Right renal pelvis (tissue), 4 donors: ENCODE data around the gene EIF6. TPM values are rescaled to one million over a fixed set of nuclear protein-coding genes. Genes with fewer than 3 reads are reported as not detected.

Source experiments
- DNase-seq, 4 donors: peaks; one replicate each; pipeline ENCODE4 v3.0.0-alpha.2; 2013; ENCODE audit warnings: low read depth in 4 of 4, low spot score in 3 of 4, missing footprints in 1 of 4
- polyA plus RNA-seq, 4 donors: library from polyadenylated mRNA; unstranded; fragments of 120-200 nt; gene quantifications; one replicate each; pipeline ENCODE4 v1.2.1, GENCODE V29; 2013; ENCODE audit not compliant: insufficient read length in 4 of 4

The EIF6 gene
- polyA plus RNA-seq, 4 donors, result 123 to 173 (median 137) TPM

- DNase-seq, result no peak
Observed at GRCh38 chr20:35314816-35315631, 30.5 kb upstream of the EIF6 start.

GRCh38 chr20:35312318-35312717, 27.7 kb upstream of the EIF6 start:
- no peak for DNase-seq

GRCh38 chr20:35311822-35312221, 27.2 kb upstream of the EIF6 start:
- DNase-seq, result no peak

- DNase-seq, result no peak
Observed at GRCh38 chr20:35311409-35311808, 26.8 kb upstream of the EIF6 start.

GRCh38 chr20:35307666-35308653, 23.4 kb upstream of the EIF6 start:
- DNase-seq, result no peak

GRCh38 chr20:35306931-35307517, 22.5 kb upstream of the EIF6 start:
- DNase-seq, result no peak

GRCh38 chr20:35305682-35306556, 21.3 kb upstream of the EIF6 start:
- no peak for DNase-seq

GRCh38 chr20:35304956-35305355, 20.4 kb upstream of the EIF6 start:
- no peak for DNase-seq

- peak; percentile 69 to 77 (median 74) for DNase-seq
Observed at GRCh38 chr20:35303735-35304491, 19.3 kb upstream of the EIF6 start.

- DNase-seq, result no peak
Observed at GRCh38 chr20:35303382-35303734, 18.8 kb upstream of the EIF6 start.

GRCh38 chr20:35302421-35303335, 18.1 kb upstream of the EIF6 start:
- no peak for DNase-seq

- DNase-seq, result no peak
Observed at GRCh38 chr20:35301426-35301825, 16.9 kb upstream of the EIF6 start.

- no peak for DNase-seq
Observed at GRCh38 chr20:35300469-35301262, 16.1 kb upstream of the EIF6 start.

GRCh38 chr20:35299780-35300179, 15.2 kb upstream of the EIF6 start:
- no peak for DNase-seq

GRCh38 chr20:35298264-35298663, 13.7 kb upstream of the EIF6 start:
- no peak for DNase-seq

GRCh38 chr20:35297740-35298139, 13.2 kb upstream of the EIF6 start:
- DNase-seq, result no peak

GRCh38 chr20:35297155-35297554, 12.6 kb upstream of the EIF6 start:
- no peak for DNase-seq

- no peak for DNase-seq
Observed at GRCh38 chr20:35296101-35296554, 11.6 kb upstream of the EIF6 start.
